ENCODE results near the gene OR11H6. TPM values are rescaled to one million over a fixed set of nuclear protein-coding genes. Genes with fewer than 3 reads are reported as not detected.
"Not testable (repeated sequence)": the region's sequence is repeated elsewhere in the genome, so short reads cannot be mapped to it uniquely, and the experiment has no call there.

Gene OR11H6
- total RNA-seq, 2 experiments from 2014 or later, result not detected

DNA sequence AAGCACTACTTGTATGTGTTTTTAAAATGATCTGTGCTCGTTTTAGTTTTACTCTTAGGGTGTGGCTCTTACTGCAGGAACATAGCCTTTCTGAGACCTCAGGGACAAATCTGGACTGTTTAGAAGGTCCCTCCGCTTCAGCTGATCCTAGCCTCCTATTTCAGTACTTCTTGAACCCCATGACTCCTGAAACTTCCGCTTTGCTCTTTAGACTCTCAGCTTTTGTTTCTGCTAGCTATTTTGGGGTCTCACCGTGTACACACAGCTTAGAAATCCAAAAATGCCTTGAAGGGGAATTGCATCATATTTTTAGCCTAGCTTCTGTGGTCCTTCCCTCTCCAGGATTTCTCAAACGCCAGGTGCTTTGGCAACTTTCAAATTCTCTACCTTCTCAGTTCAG lies 24.5 kb upstream of the OR11H6 start:
- no peak overlapping the region for H3K27ac Mint-ChIP-seq
- peaks cover 2% of the 10 kb centered on the region for H3K27me3 Mint-ChIP-seq
- H3K4me1 Mint-ChIP-seq, result no peaks in the 10 kb centered on the region
- ChIA-PET POLR2A (no interaction called here), CTCF (no interaction called here)
- H3K9me3 Mint-ChIP-seq, result no peaks in the 10 kb centered on the region
- no peak overlapping the region for H3K4me3 Mint-ChIP-seq
- no peak for DNase-seq
- H3K36me3 Mint-ChIP-seq (ENCODE audit: low read depth), result no peaks in the 10 kb centered on the region

DNA sequence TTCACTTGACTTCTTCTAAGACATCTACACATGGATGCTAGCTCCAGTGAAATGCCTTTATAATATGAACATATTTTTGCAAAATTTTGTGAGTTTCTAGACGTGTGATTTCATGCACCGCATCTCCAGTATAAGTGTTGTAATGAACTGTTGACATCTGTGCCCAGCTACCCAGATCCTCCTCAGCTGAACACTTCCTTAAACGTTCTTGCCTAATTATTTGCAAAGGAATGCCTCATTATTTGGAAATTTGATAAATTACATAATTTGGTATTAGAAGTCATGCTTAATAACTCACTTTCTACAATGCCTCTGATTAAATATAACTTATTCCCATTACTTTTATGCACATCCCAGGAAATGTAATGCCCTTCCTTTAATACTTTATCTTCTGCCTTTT lies 18.8 kb upstream of the OR11H6 start:
- H3K27me3 Mint-ChIP-seq, result no peaks in the 10 kb centered on the region
- ChIA-PET CTCF (no interaction called here), POLR2A (no interaction called here)

DNA sequence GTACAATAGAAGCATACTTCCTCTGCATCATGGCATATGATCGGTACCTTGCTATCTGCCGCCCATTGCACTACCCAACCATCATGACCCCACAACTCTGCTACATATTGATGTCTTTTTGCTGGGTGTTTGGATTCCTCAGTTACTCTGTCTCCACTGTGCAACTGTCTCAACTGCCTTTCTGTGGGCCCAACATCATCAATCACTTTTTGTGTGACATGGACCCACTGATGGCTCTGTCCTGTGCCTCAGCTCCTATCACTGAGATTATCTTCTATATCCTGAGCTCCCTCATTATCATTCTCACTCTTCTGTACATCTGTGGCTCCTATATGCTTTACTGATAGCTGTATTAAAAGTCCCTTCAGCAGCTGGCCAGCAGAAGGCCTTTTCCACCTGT lies 13.9 kb upstream of the OR11H6 start:
- Mint-ChIP-seq H3K4me3 (no peak overlapping the region), H3K4me1 (no peaks in the 10 kb centered on the region), H3K9me3 (no peaks in the 10 kb centered on the region), H3K27ac (no peak overlapping the region), H3K27me3 (no peaks in the 10 kb centered on the region), H3K36me3 (ENCODE audit: low read depth) (no peaks in the 10 kb centered on the region)
- DNase-seq, result no peak
- CTCF ChIA-PET, result no interaction called here
- POLR2A ChIA-PET, result no interaction called here

More for the DNA sequence above, 18.8 kb upstream of the OR11H6 start:
- Mint-ChIP-seq H3K27ac (no peak overlapping the region), H3K4me1 (no peaks in the 10 kb centered on the region), H3K9me3 (no peaks in the 10 kb centered on the region), H3K36me3 (ENCODE audit: low read depth) (no peaks in the 10 kb centered on the region), H3K4me3 (no peak overlapping the region)
- DNase-seq, result no peak

DNA sequence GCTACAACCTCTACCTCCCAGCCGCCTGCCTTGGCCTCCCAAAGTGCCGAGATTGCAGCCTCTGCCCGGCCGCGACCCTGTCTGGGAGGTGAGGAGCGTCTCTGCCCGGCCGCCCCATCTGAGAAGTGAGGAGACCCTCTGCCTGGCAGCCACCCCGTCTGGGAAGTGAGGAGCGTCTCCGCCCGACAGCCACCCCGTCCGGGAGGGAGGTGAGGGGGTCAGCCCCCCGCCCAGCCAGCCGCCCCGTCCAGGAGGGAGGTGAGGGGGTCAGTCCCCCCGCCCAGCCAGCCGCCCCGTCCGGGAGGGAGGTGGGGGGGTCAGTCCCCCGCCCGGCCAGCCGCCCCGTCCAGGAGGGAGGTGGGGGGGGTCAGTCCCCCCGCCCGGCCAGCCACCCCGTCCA lies 11.1 kb upstream of the OR11H6 start:
- DNase-seq; H3K27ac Mint-ChIP-seq; H3K4me1 Mint-ChIP-seq; H3K27me3 Mint-ChIP-seq; H3K9me3 Mint-ChIP-seq; H3K36me3 Mint-ChIP-seq (ENCODE audit: low read depth); CTCF ChIA-PET; H3K4me3 Mint-ChIP-seq; POLR2A ChIA-PET: not testable (repeated sequence)

DNA sequence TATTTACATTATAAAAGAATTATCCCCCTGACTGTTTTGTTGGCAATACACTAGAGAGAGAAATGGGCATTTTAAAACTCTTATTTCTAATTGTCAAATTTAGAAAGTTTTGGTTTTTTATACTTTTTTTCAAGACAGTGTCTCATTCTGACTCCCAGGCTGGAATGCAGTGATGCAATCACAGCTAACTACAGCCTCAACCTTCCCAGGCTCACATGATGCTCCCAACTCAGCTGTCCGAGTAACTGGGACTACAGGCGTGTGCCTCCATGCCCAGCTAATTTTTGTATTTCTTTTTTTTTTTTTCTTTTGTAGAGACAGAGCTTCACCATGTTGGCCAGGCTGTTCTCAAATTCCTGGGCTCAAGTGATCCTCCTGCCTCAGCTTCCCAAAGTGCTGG lies 8.3 kb upstream of the OR11H6 start:
- H3K9me3 Mint-ChIP-seq, result no peaks in the 10 kb centered on the region
- no peaks in the 10 kb centered on the region for H3K36me3 Mint-ChIP-seq (ENCODE audit: low read depth)
- ChIA-PET CTCF (no interaction called here), POLR2A (no interaction called here)
- no peaks in the 10 kb centered on the region for H3K27me3 Mint-ChIP-seq
- no peaks in the 10 kb centered on the region for H3K4me1 Mint-ChIP-seq
- H3K27ac Mint-ChIP-seq, result no peak overlapping the region
- no peak for DNase-seq
- H3K4me3 Mint-ChIP-seq, result no peak overlapping the region

DNA sequence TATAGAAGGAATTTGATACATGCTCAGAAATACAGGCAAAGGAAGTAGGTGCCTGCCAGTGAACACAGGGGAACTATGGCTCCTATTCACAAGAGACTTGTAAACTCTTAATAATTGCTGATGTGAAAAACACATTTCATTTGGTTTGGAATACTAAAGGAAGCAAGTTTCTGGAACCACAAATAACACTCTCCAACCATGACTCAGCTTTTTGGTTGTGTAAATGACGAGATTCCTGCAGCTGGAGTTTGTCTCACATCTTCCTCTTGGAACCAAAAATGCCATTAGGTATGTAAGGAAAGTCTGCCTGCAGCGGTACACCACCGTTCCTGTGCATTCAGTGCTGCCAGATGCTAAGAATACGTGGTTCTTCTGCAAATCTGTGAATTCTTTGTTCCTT lies 4.5 kb upstream of the OR11H6 start:
- ChIA-PET CTCF (no interaction called here), POLR2A (no interaction called here)
- Mint-ChIP-seq H3K36me3 (ENCODE audit: low read depth) (no peaks in the 10 kb centered on the region), H3K27me3 (peaks cover 1% of the 10 kb centered on the region), H3K4me1 (no peaks in the 10 kb centered on the region), H3K9me3 (no peaks in the 10 kb centered on the region), H3K27ac (no peak overlapping the region), H3K4me3 (no peak overlapping the region)
- DNase-seq, result no peak

DNA sequence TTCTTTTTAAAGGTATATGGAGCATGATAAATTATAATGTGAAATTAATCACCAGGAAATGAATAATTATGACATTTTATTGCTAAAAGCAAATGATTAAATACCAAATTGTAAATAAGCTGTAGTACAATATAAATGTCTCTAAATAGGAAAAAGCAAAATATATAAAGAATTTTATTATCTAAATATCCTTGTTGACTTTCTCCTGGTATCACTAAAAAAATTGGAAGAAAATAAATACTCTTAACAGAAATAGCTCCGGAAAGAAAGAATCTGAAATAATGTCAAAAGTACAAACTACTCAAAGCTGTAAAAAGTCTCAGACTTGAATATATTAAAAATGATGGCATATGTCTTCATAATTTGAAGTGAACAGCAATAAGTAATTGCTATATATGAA lies 5.2 kb downstream of the OR11H6 start, which contains the start of gene OR11H7:
Gene OR11H7 (plus strand): TSS at position 301 of the 400 bp plus-strand sequence.
- Mint-ChIP-seq H3K9me3 (peaks cover 3% of the 10 kb centered on the region), H3K36me3 (ENCODE audit: low read depth) (no peaks in the 10 kb centered on the region), H3K4me1 (no peaks in the 10 kb centered on the region), H3K27ac (no peak within 1 kb of the TSS), H3K27me3 (no peaks in the 10 kb centered on the region), H3K4me3 (no peak within 1 kb of the TSS)
- ChIA-PET POLR2A (no interaction called here), CTCF (no interaction called here)
- no peak for DNase-seq

DNA sequence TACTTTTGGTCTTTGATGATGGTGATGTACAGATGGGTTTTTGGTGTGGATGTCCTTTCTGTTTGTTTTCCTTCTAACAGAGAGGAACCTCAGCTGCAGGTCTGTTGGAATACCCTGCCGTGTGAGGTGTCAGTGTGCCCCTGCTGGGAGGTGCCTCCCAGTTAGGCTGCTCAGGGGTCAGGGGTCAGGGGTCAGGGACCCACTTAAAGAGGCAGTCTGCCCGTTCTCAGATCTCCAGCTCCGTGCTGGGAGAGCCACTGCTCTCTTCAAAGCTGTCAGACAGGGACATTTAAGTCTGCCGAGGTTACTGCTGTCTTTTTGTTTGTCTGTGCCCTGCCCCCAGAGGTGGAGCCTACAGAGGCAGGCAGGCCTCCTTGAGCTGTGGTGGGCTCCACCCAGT lies 11.9 kb downstream of the OR11H6 start:
- H3K9me3 Mint-ChIP-seq; H3K27ac Mint-ChIP-seq; H3K4me3 Mint-ChIP-seq; H3K4me1 Mint-ChIP-seq; H3K27me3 Mint-ChIP-seq; H3K36me3 Mint-ChIP-seq (ENCODE audit: low read depth); DNase-seq; POLR2A ChIA-PET; CTCF ChIA-PET: not testable (repeated sequence)

DNA sequence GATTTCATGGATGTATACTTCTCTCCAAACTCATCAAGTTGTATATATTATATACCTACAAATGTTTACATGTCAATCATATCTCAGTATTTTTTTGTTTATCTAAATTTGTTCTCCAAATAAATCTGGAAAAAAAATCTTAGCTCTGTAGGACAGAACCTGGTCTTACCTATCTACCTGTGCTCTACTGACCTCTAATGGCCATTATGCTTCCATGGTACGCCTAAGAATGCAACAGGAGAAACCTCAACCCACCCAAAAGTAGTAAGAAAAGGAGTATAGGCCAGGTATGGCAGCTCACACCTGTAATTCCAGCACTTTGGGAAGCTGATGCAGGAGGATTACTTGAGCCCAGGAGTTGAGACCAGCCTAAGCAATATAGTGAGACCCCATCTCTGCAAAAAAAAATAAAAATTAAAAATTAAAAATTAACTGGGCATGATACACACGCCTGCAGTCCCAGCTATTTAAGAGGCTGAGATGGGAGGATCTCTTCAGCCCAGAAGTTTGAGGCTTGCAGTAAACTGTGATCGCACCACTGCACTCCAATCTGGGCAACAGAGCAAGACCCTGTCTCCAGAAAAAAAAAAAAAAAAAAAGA lies 24.2 kb downstream of the OR11H6 start:
- no peaks in the 10 kb centered on the region for H3K4me1 Mint-ChIP-seq
- ChIA-PET POLR2A (no interaction called here), CTCF (no interaction called here)
- peaks cover 1% of the 10 kb centered on the region for H3K27me3 Mint-ChIP-seq
- no peak for DNase-seq
- peaks cover 4% of the 10 kb centered on the region for H3K9me3 Mint-ChIP-seq
- H3K27ac Mint-ChIP-seq, result no peak overlapping the region
- H3K36me3 Mint-ChIP-seq (ENCODE audit: low read depth), result no peaks in the 10 kb centered on the region
- H3K4me3 Mint-ChIP-seq, result no peak overlapping the region

DNA sequence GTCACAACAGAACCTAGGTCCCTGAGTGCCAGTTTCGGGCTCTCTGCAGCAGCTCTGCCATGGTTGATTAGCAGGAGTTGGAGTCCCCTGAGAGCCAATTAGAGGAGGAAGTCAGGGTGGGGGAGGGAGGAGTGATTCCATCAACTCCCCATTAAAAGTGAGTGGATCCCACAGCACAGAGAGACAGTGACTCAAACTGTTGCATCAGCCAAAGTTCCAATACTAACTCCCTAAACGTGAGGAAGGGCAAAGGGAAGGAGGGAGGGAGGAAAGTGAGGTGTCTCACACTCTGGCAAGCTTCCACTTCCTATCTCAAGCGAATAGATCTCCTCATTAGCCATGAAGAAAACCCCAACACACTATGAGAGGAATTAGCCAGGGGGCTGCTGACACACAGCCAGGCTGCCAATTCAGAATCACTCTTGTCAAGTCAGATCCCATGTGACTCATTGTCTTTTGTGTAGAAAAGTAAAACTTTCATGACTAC lies 39.2 kb downstream of the OR11H6 start:
- Mint-ChIP-seq H3K36me3 (ENCODE audit: low read depth) (no peaks in the 10 kb centered on the region), H3K27me3 (no peaks in the 10 kb centered on the region), H3K4me3 (no peak overlapping the region), H3K4me1 (no peaks in the 10 kb centered on the region), H3K9me3 (no peaks in the 10 kb centered on the region), H3K27ac (no peak overlapping the region)
- CTCF ChIA-PET, result no interaction called here
- DNase-seq, result no peak
- POLR2A ChIA-PET, result no interaction called here

DNA sequence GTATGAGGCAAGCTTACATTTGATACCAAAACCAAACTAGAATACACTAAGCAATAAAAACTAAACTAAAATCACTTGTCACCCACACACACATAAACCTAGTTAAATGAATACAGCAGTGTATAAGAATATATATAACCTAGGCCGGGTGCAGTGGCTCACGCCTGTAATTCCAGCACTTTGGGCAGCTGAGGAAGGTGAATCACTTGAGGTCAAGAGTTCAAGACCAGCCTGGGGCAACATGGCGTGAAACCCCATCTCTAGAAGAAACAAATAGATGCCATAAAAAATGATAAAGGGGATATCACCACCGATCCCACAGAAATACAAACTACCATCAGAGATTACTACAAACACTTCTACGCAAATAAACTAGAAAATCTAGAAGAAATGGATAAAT lies 40.9 kb downstream of the OR11H6 start:
- H3K27ac Mint-ChIP-seq, result not testable (repeated sequence)

DNA sequence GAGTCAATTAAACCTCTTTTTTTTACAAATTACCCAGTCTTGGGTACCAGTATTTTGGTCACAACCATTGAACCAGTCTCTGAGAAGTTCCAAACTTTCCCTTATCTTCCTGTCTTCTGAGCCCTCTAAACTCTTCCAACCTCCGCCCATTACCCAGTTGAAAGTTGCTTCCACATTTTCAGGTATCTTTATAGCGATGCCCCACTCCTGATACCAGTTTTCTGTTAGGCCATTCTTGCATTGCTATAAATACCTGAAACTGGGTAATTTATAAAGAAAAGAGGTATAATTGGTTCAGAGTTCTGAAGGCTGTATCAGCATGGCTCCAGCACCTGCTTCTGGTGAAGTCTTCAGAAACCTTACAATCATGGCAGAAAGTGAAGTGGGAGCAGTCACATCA lies 50.6 kb downstream of the OR11H6 start:
- Mint-ChIP-seq H3K27me3 (no peaks in the 10 kb centered on the region), H3K36me3 (ENCODE audit: low read depth) (peaks cover 39% of the 10 kb centered on the region), H3K4me3 (no peak overlapping the region), H3K9me3 (peaks cover 24% of the 10 kb centered on the region), H3K27ac (no peak overlapping the region), H3K4me1 (peaks cover 6% of the 10 kb centered on the region)
- DNase-seq, result no peak
- CTCF ChIA-PET, result no interaction called here
- POLR2A ChIA-PET, result no interaction called here

More for the DNA sequence above, 40.9 kb downstream of the OR11H6 start:
- H3K36me3 Mint-ChIP-seq (ENCODE audit: low read depth); DNase-seq; H3K9me3 Mint-ChIP-seq; H3K4me3 Mint-ChIP-seq; CTCF ChIA-PET; POLR2A ChIA-PET; H3K4me1 Mint-ChIP-seq; H3K27me3 Mint-ChIP-seq: not testable (repeated sequence)

Data from activated CD4-positive, alpha-beta memory T cell treated with anti-CD3 and anti-CD28 coated beads, Interleukin-2, amount 10 ng/mL, durations not matched to agents 7 days and 5 days (primary cell).